HG03460 (cell line): ENCODE results near the gene FBXO42.

ENCODE experiments used
- ATAC-seq: cut with Tn5 transposase; IDR thresholded peaks from one replicate; pipeline ENCODE4 v1.9.1; 2021; ENCODE audit not compliant: unreplicated experiment

Gene FBXO42

DNA sequence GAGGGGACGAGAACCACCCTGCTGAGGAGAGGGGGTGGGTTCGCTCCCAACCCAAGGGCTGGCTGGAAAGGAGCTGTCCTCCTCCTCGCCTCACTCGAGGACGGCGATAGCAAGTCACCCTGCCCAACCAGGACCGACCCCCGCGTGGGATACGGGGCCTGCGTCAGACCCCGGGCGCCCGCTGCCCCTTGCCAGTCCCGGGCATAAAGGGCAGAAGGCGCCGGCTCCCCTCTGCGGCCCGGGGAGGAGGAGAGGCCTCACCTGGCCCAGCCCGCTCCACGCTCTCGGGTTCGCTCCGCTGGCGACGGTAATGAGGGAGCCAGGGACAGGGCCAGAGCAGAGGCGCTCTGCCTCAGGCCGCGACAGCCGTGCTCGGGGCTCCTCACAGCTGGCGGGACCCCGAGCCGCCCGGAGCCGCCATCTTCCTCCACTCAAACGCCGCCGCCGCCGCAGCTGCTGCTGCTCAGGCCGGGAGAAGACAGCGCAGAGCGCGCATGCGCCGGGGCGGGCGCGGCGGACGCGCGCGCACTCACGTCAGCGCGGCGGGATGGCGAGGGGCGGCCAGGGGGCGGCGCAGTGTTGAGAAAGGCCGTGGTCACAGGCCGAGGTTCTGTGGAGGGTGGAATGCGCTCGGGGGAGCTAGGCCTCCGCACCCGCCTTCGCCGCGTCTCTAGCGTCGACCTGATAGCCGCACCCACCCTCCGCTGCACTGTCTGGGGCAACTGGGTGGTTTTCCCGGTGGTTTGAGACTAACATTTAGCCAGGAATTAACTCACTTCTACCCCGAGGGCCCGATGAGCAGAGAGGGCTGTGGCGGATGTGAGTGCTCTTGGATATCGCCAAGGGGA is at the start of gene FBXO42:
Gene FBXO42 (minus strand): TSS at position 487 of the 848 bp plus-strand sequence. CDS start 37,062 bp downstream, outside the sequence.
- ATAC-seq: peak; percentile 78

DNA sequence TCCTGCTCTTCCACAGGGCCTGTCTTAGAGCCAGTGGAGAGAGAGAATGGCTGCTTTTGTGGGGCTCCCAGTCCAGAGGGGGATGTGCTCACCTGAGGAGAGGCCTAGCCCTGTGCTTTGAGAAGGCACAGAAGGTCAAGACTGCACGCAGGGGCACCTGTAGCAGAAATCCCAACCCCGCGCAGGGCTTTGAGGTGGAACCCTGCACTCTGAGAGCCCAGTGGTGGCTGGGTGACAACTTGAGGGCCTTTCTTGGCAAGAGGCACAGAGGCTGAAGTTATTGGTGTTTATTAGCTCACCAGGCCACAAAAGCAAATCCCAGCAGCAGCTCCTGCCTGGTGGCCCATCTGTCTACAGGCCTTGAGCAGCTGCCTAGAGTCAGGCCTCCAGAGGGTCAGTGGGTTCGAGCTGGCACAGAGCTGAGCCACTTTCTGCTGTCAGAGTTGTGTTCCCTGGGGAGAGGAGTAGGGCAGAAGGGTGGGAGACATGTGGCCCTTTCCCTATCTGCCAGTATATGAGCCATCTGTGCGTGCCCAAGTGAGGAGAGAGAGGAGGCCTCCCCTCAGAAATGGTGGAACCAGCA is 46.2 kb upstream of the FBXO42 start:
- ATAC-seq: no peak

GRCh38 chr1:16397120-16397519 is 44.8 kb upstream of the FBXO42 start:
- ATAC-seq: no peak

DNA sequence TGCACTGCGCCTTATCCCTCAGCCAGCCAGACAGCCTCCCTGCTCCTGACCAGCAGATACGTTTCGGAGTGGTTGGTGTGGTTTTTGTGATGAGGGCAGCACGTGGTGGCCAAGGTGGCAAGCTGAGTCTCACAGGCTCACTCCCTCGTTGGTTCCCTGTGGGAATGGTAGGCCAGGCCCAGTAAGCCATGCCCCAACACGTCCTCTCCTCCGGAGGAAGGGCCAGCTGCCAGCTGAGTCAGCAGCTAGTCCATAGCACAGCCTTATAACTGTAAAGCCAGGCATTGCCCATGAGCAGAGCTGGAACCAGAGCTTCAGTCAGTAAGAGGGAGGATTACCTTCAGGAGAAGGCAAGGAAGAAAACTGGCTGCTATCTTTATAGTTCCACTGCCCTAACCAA is 44.3 kb upstream of the FBXO42 start:
- ATAC-seq: no peak

- no peak for ATAC-seq
Observed at GRCh38 chr1:16394977-16395376, 42.7 kb upstream of the FBXO42 start.

- ATAC-seq: no peak
Observed at GRCh38 chr1:16393570-16394521, 41.6 kb upstream of the FBXO42 start.

GRCh38 chr1:16392740-16393569 is 40.7 kb upstream of the FBXO42 start:
- no peak for ATAC-seq

DNA sequence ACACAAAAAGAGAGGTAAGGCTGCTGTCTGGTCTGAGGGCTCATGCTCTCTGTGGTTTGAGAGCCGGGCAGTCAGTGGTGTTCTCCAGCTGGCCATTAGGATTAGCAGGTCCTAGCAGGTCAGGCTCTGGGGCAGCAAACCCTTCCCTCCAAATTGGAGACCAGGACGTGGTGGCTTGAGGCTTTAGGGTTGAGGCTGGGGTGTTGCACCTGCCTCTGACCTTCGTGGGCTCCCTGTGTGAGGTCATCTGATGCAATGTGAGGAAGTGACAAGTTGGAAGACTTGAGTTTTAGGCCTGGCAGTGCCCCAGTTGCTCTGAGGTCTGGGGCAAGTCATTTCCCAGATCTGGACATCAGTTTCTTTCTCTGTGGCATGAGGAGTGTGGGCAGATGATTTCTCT is 39.1 kb upstream of the FBXO42 start:
- no peak for ATAC-seq

- ATAC-seq: no peak
Observed at GRCh38 chr1:16387201-16388188, 35.2 kb upstream of the FBXO42 start.

GRCh38 chr1:16386454-16387113 is 34.3 kb upstream of the FBXO42 start:
- ATAC-seq: no peak

DNA sequence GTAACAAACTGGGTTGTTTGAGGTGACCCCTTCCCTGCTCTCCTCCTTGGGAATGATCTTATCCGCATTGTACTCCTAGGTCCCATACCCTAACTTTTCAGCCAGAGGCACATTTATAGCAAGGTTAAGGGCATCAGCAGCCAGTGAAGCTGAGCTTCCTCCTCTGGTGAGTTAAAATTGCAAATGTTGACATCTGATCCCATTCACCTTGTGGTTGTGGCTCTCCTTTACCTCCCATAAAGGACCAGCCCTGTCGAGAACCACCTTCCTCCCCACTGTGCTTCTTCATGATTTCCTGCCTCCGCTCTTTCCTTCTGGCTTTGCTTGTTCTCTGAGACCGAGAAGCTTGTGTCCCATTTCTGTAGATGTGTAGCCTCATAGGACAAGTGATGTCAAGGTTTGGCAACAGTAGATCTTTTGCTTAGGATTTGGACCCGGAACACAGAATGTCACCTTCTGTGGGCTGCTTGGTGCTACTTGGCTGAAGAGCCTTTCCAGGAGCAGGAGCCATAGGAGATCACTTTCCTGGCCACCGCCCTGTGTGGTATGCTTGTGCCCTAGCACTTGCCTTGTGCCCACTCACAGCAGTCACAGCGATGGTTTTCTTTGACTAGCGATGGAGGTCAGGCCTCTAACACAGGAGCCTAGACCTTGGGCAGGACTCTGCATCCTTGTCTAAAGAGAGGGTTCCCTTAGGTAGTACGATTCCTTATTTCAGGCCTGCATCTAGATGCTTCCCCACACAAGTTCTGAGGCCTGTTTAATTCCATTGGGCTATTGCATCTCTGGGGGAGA is 33.6 kb upstream of the FBXO42 start:
- ATAC-seq: no peak

- ATAC-seq: no peak
Observed at GRCh38 chr1:16383888-16384287, 31.6 kb upstream of the FBXO42 start.

- no peak for ATAC-seq
Observed at GRCh38 chr1:16380868-16381267, 28.6 kb upstream of the FBXO42 start.

DNA sequence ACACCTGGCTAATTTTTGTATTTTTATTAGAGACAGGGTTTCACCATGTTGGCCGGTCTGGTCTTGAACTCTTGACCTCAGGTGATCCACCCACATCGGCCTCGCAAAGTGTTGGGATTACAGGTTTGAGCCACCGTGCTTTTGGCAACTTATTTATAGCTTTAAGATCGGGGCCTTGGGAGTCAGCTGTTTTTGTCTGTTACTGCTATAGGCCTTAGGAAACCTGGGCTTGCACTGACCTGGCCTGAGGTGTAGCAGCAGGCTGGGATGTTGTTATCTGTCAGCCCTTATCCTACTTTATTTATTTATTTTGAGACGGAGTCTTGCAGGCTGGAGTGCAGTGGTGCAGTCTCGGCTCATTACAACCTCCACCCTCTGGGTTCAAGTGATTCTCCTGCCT is 26.2 kb upstream of the FBXO42 start:
- ATAC-seq: no peak

- ATAC-seq: no peak
Observed at GRCh38 chr1:16376971-16377370, 24.7 kb upstream of the FBXO42 start.

DNA sequence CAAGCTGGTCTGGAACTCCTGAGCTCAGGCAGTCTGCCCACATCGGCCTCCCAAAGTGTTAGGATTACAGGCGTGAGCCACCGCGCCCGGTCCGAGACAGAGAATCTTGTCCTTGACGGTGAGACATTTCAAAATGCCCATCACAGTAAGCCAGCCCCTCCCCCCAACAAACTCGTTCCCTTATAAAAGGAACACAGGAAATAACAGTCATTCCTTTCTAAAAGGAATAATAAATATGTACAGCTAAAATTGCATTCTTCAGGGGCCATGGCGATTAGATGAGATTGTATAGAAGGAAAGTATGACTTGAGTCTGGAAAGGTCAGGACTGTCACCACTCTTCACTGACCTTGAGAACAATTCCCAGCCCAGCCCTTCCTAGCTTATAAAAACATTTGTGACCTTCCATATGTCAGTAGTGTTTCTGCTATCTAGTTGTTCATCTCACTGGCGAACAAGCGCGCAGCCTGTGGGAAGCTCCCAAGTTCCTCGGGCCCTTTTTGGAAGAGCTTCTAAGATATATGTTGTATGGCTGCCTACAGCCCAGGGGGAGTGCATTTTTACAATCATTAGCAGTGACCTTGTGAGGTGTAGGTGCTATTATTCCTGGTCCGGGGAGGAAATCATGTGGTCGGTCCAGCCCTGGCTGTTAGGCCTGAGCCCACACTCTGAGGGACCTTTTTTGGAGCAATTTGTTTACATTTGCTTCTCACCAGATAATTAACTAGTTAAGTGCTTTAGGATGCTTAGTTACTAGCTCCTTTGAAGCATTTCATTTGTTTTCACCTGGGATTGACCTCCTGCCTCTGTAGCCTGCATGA is 23.5 kb upstream of the FBXO42 start:
- no peak for ATAC-seq

GRCh38 chr1:16374266-16374665 is 22.0 kb upstream of the FBXO42 start:
- ATAC-seq: no peak
